ENCODE data around the gene MTHFD1L.

GRCh38 chr6:150841697-150842096, 23.8 kb upstream of the MTHFD1L start:
- TF ChIP-seq CTCF (IDR thresholded peaks at IDR 0.05) (no peak), EP300 (IDR thresholded peaks at IDR 0.05) (no peak)
